Caco-2 (cell line): Measurements from ENCODE around the gene CRACR2A. TPM values are rescaled to one million over a fixed set of nuclear protein-coding genes. Genes with fewer than 3 reads are reported as not detected.

Source experiments
- BruUV-seq: library from RNA; stranded (reverse); fragments of 400-500 nt; replicated peaks from 2 replicates; lab custom pipeline; 2021; lab: Mats Ljungman, UMichigan
- CTCF ChIA-PET: fragments of 300-600 bp; sonication (Branson Sonifier 250); formaldehyde crosslinking; loops from one replicate; lab custom pipeline; 2022; ENCODE audit warnings: antibody characterized with exemption; lab: Charles Lee
- POLR2A ChIA-PET: fragments of 300-600 bp; sonication (Branson Sonifier 250); formaldehyde crosslinking; loops from one replicate; lab custom pipeline; 2022; ENCODE audit warnings: antibody characterized with exemption; lab: Charles Lee
- DNase-seq, 2 experiments: peaks; one replicate each; pipeline versions ENCODE4 v3.0.0 to v3.0.0-alpha.2; 2020 to 2022
- H3K27me3 ChIP-seq: replicated peaks from 2 replicates; pipeline ENCODE4 v1.6.0; 2011; ENCODE audit warnings: low read length; ENCODE audit not compliant: control insufficient read depth, insufficient read depth
- H3K36me3 ChIP-seq: 2 replicates; pipeline ENCODE4 v1.5.1; 2011; ENCODE audit warnings: low read length; ENCODE audit not compliant: control insufficient read depth, insufficient read depth
- H3K4me1 ChIP-seq: fragments of 250-450 bp; sonication (Bioruptor Pico); 2 replicates; pipeline ENCODE4 v1.5.1; 2020; ENCODE audit warnings: mild to moderate bottlenecking
- H3K4me3 ChIP-seq: 2 replicates; pipeline ENCODE4 v1.5.1; 2011; ENCODE audit warnings: low read depth, mild to moderate bottlenecking, control low read depth, low read length
- H3K9me3 ChIP-seq: fragments of 250-450 bp; sonication (Bioruptor Pico); 2 replicates; pipeline ENCODE4 v1.5.1; 2020; ENCODE audit warnings: mild to moderate bottlenecking, moderate library complexity
- H3K27ac Mint-ChIP-seq: one replicate; pipeline ENCODE4 v1.8.0; 2022; ENCODE audit warnings: mixed read lengths; ENCODE audit not compliant: unreplicated experiment
- H3K27me3 Mint-ChIP-seq: one replicate; pipeline ENCODE4 v1.8.0; 2022; ENCODE audit warnings: mixed read lengths; ENCODE audit not compliant: insufficient read depth, unreplicated experiment
- H3K36me3 Mint-ChIP-seq: one replicate; pipeline ENCODE4 v1.8.0; 2022; ENCODE audit warnings: mild to moderate bottlenecking, mixed read lengths; ENCODE audit not compliant: insufficient read depth, unreplicated experiment
- H3K4me1 Mint-ChIP-seq: one replicate; pipeline ENCODE4 v1.8.0; 2022; ENCODE audit warnings: low read depth, mixed read lengths; ENCODE audit not compliant: unreplicated experiment
- H3K4me3 Mint-ChIP-seq: one replicate; pipeline ENCODE4 v1.8.0; 2022; ENCODE audit warnings: mild to moderate bottlenecking, moderate library complexity, mixed read lengths; ENCODE audit not compliant: unreplicated experiment
- H3K9me3 Mint-ChIP-seq: one replicate; pipeline ENCODE4 v1.8.0; 2022; ENCODE audit warnings: mixed read lengths; ENCODE audit not compliant: unreplicated experiment
- CTCF ChIP-seq, 2 experiments: fragments of 200-600 bp in 1 of 2; IDR thresholded peaks; 1 replicate in 1 of 2; 2 replicates in 1 of 2; pipeline versions ENCODE4 v1.5.1 to v1.8.0; 2011 to 2022; ENCODE audit warnings: antibody characterized with exemption in 1 of 2, control low read depth in 1 of 2, inconsistent platforms in 1 of 2, low read depth in 1 of 2, low read length in 1 of 2, mild to moderate bottlenecking in 1 of 2, moderate library complexity in 1 of 2; ENCODE audit not compliant: insufficient read depth in 1 of 2, severe bottlenecking in 1 of 2, unreplicated experiment in 1 of 2
- intact Hi-C: fragments of 100-400 bp; cut with micrococcal nuclease; formaldehyde crosslinking; loops from one replicate; pipeline ENCODE4 v1.10.0; 2022; ENCODE audit not compliant: unreplicated experiment
- total RNA-seq: library from RNA; stranded (reverse); gene quantifications from 2 replicates; pipeline ENCODE4 v1.2.3, GENCODE V29; 2022

Gene CRACR2A
- total RNA-seq, 1 experiment from 2014 or later, result 16.5 TPM

- intact Hi-C loops, result no loop called here
- no peaks in the 10 kb centered on the region for H3K27me3 Mint-ChIP-seq
- H3K27ac Mint-ChIP-seq, result no peak overlapping the region
- H3K36me3 ChIP-seq, result peaks cover 1% of the 10 kb centered on the region; the same call in 1 of the 2 replicates
- no peak for DNase-seq
- H3K4me3 Mint-ChIP-seq, result no peak overlapping the region
- CTCF ChIA-PET, result no interaction called here
- TF ChIP-seq CTCF (IDR thresholded peaks at IDR 0.05; ENCODE audit: insufficient read depth in 1 of 2, low read depth in 1 of 2, low read length in 1 of 2, severe bottlenecking in 1 of 2, unreplicated experiment in 1 of 2), result no peak
- BruUV-seq, result no TSS peak
- H3K4me1 Mint-ChIP-seq, result no peaks in the 10 kb centered on the region
- H3K36me3 Mint-ChIP-seq, result no peaks in the 10 kb centered on the region
- no peaks in the 10 kb centered on the region for H3K9me3 ChIP-seq
- H3K4me1 ChIP-seq, result no peaks in the 10 kb centered on the region
- POLR2A ChIA-PET, result no interaction called here
- H3K27me3 ChIP-seq, result no peaks in the 10 kb centered on the region
- no peak overlapping the region for H3K4me3 ChIP-seq
- H3K9me3 Mint-ChIP-seq, result no peaks in the 10 kb centered on the region
These were observed 120.7 kb downstream of the CRACR2A start for GRCh38 chr12:3632256-3632655.

GRCh38 chr12:3631759-3632158 lies 121.2 kb downstream of the CRACR2A start:
- H3K27ac Mint-ChIP-seq, result no peak overlapping the region

DNA sequence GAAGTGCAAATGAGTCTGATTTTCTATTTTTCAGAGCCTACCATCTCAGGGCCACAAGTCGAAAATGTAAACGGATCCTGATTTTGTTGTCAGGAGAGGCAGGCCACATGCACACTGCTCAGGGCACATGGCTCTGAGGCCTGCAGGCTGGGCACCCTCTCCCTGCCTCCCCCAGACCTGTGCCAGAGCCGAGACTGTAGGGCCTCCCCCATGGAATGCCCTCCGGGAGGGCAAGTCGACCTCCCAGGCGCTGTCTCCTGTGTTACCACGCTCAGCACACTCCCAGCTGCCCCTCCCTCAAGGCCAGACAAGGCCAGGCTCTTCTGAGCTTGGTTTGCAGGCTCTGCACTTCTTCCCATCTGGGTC lies 121.7 kb downstream of the CRACR2A start:
- H3K36me3 ChIP-seq, result peaks cover 1% of the 10 kb centered on the region; the same call in 1 of the 2 replicates
- H3K27ac Mint-ChIP-seq, result no peak overlapping the region
- no peaks in the 10 kb centered on the region for H3K9me3 ChIP-seq
- H3K4me1 Mint-ChIP-seq, result no peaks in the 10 kb centered on the region
- H3K27me3 Mint-ChIP-seq, result no peaks in the 10 kb centered on the region
- ChIA-PET POLR2A (no interaction called here), CTCF (no interaction called here)
- no peak for DNase-seq
- H3K36me3 Mint-ChIP-seq, result no peaks in the 10 kb centered on the region
- no TSS peak for BruUV-seq
- H3K4me3 ChIP-seq, result no peak overlapping the region
- intact Hi-C loops, result no loop called here
- H3K27me3 ChIP-seq, result no peaks in the 10 kb centered on the region
- no peak overlapping the region for H3K4me3 Mint-ChIP-seq
- no peaks in the 10 kb centered on the region for H3K4me1 ChIP-seq
- TF ChIP-seq CTCF (IDR thresholded peaks at IDR 0.05; ENCODE audit: insufficient read depth in 1 of 2, low read depth in 1 of 2, low read length in 1 of 2, severe bottlenecking in 1 of 2, unreplicated experiment in 1 of 2), result no peak
- no peaks in the 10 kb centered on the region for H3K9me3 Mint-ChIP-seq

More at GRCh38 chr12:3631759-3632158, 121.2 kb downstream of the CRACR2A start:
- Histone ChIP-seq H3K36me3 (peaks cover 1% of the 10 kb centered on the region; the same call in 1 of the 2 replicates), H3K27me3 (no peaks in the 10 kb centered on the region), H3K4me1 (no peaks in the 10 kb centered on the region), H3K4me3 (no peak overlapping the region), H3K9me3 (no peaks in the 10 kb centered on the region)
- no peak for DNase-seq
- no peaks in the 10 kb centered on the region for H3K27me3 Mint-ChIP-seq
- BruUV-seq, result no TSS peak
- POLR2A ChIA-PET, result no interaction called here
- no peaks in the 10 kb centered on the region for H3K9me3 Mint-ChIP-seq
- CTCF ChIA-PET, result no interaction called here
- no peaks in the 10 kb centered on the region for H3K36me3 Mint-ChIP-seq
- intact Hi-C loops, result no loop called here
- no peak for TF ChIP-seq CTCF (IDR thresholded peaks at IDR 0.05; ENCODE audit: insufficient read depth in 1 of 2, low read depth in 1 of 2, low read length in 1 of 2, severe bottlenecking in 1 of 2, unreplicated experiment in 1 of 2)
- H3K4me1 Mint-ChIP-seq, result no peaks in the 10 kb centered on the region
- no peak overlapping the region for H3K4me3 Mint-ChIP-seq
